Germinal center (tissue), 1 donor: ENCODE results near the gene ANKRD36.
"Not testable (repeated sequence)": the region's sequence is repeated elsewhere in the genome, so short reads cannot be mapped to it uniquely, and the experiment has no call there.

Experiments
- DNase-seq: peaks from one replicate; pipeline ENCODE4 v3.0.0; 2012; ENCODE audit warnings: mixed read lengths, low spot score

ANKRD36 gene

GRCh38 chr2:97293687-97294086 is 180.7 kb downstream of the ANKRD36 start:
- DNase-seq: not testable (repeated sequence)
